ENCODE data around the gene FIS1. TPM values are rescaled to one million over a fixed set of nuclear protein-coding genes. Genes with fewer than 3 reads are reported as not detected.

FIS1 gene
- total and polyA plus RNA-seq, 2 donors (not counting 1 experiment from before 2014, with no cell fraction given), result 95.5 to 245 TPM

DNA sequence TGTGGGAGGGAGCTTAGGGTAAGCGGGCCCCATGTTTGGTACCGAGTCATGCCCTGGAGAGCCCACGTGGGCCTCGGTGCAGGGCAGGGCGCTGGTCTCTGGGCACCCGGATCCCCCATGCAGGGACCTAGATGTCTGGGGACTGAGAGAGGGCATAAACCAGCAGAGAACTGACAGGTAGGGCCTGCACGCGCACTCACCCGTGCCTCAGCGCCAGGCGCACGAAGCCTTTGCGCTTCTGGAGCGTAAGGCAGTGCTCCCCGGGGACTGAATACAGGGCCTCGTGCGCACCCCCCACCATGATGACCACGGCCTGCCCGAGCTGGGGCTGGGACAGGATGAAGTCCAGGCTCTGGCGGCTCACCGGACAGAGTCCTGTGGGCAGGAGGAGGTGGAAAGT is 46.9 kb downstream of the FIS1 start:
- Mint-ChIP-seq H3K9me3 (ENCODE audit: insufficient read depth) (no peaks in the 10 kb centered on the region), H3K4me3 (no peak overlapping the region), H3K27ac (no peak overlapping the region), H3K27me3 (peaks cover 18% of the 10 kb centered on the region), H3K4me1 (peaks cover 11% of the 10 kb centered on the region)
- no peaks in the 10 kb centered on the region for H3K36me3 ChIP-seq (replicated peaks in 1 of 2; ENCODE audit: control extremely low read depth in 1 of 2, control insufficient read depth in 1 of 2, extremely low read depth in 1 of 2, insufficient read depth in 2 of 2, low read length in 1 of 2)
- no peaks in the 10 kb centered on the region for H4K20me1 ChIP-seq (ENCODE audit: control insufficient read depth, insufficient read depth, low read length, poor library complexity, severe bottlenecking)
- ChIA-PET CTCF (interaction anchor here (1.0 kb wide), 1 partner anchor 57 kb away, joined by 3 read pairs; no protein-coding TSS in a partner anchor), POLR2A (no interaction called here)
- TF ChIP-seq, protein P1, sequence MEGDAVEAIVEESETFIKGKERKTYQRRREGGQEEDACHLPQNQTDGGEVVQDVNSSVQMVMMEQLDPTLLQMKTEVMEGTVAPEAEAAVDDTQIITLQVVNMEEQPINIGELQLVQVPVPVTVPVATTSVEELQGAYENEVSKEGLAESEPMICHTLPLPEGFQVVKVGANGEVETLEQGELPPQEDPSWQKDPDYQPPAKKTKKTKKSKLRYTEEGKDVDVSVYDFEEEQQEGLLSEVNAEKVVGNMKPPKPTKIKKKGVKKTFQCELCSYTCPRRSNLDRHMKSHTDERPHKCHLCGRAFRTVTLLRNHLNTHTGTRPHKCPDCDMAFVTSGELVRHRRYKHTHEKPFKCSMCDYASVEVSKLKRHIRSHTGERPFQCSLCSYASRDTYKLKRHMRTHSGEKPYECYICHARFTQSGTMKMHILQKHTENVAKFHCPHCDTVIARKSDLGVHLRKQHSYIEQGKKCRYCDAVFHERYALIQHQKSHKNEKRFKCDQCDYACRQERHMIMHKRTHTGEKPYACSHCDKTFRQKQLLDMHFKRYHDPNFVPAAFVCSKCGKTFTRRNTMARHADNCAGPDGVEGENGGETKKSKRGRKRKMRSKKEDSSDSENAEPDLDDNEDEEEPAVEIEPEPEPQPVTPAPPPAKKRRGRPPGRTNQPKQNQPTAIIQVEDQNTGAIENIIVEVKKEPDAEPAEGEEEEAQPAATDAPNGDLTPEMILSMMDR (IDR thresholded peaks at IDR 0.05), result no peak
- no peak for TF ChIP-seq EZH2 (IDR thresholded peaks at IDR 0.05; ENCODE audit: borderline replicate concordance, insufficient read depth, low read depth, low read length, poor library complexity, severe bottlenecking)
- no peak for DNase-seq
- H2AFZ ChIP-seq (ENCODE audit: insufficient read depth, low read depth, low read length, poor library complexity, severe bottlenecking), result no peak overlapping the region
- peaks cover 12 to 19% of the 10 kb centered on the region in 2 donors for H3K4me1 ChIP-seq (ENCODE audit: control insufficient read depth in 2 of 2, insufficient read depth in 2 of 2, low read length in 2 of 2)
- no peaks in the 10 kb centered on the region for H3K79me2 ChIP-seq (ENCODE audit: control insufficient read depth, insufficient read depth, low read length)
- H3K9ac ChIP-seq (ENCODE audit: low read length), result no peak overlapping the region
- peaks cover 0 to 42% (median 18%) of the 10 kb centered on the region in 4 experiments for H3K27me3 ChIP-seq (replicated peaks in 1 of 4; ENCODE audit: control extremely low read depth in 1 of 4, control insufficient read depth in 3 of 4, insufficient read depth in 4 of 4, low read length in 3 of 4)
- H3K27ac ChIP-seq (ENCODE audit: low read length in 2 of 2), result no peak overlapping the region
- 81% methylated on average over 19 of the region's 21 CpGs for WGBS (ENCODE audit: insufficient coverage)
- H3K4me2 ChIP-seq (replicated peaks; ENCODE audit: low read depth, low read length, poor library complexity, severe bottlenecking), result no peak overlapping the region
- no peak for ATAC-seq (ENCODE audit: low read depth)
- peaks cover 0 to 24% (median 0%) of the 10 kb centered on the region in 3 donors for H3K9me3 ChIP-seq (ENCODE audit: control extremely low read depth in 1 of 3, control insufficient read depth in 2 of 3, insufficient read depth in 1 of 3, low read length in 2 of 3)
- intact Hi-C loops (cut with micrococcal nuclease), result no loop called here
- no peak overlapping the region for H3K4me3 ChIP-seq (ENCODE audit: control extremely low read depth in 1 of 5, extremely low read depth in 1 of 5, insufficient read depth in 1 of 5, low read depth in 2 of 5, low read length in 4 of 5)

DNA sequence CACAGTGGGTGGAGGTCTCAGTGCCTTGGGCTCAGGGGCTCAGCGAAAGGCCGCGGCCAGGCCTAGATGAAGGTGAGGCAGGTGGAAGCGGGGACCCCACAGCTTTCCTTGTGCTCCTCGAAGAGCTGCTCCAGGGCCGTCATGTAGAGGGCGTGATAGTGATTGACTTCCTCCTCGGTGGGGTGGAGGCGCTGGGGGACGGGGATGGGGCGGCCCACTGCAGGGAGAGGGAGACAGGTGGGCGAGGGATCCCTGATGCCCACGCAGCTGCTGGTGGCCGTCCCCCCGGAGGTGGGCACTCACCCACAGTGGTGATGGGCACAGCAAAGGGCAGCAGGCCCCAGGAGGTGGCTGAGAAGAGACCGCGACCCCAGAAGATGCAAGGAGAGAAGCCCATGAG is 49.0 kb downstream of the FIS1 start:
- Histone ChIP-seq H2AFZ (ENCODE audit: insufficient read depth, low read depth, low read length, poor library complexity, severe bottlenecking) (no peak overlapping the region), H3K9ac (ENCODE audit: low read length) (no peak overlapping the region), H4K20me1 (ENCODE audit: control insufficient read depth, insufficient read depth, low read length, poor library complexity, severe bottlenecking) (no peaks in the 10 kb centered on the region), H3K4me2 (replicated peaks; ENCODE audit: low read depth, low read length, poor library complexity, severe bottlenecking) (no peak overlapping the region), H3K4me3 (ENCODE audit: control extremely low read depth in 1 of 5, extremely low read depth in 1 of 5, insufficient read depth in 1 of 5, low read depth in 2 of 5, low read length in 4 of 5) (no peak overlapping the region), H3K9me3 (ENCODE audit: control extremely low read depth in 1 of 3, control insufficient read depth in 2 of 3, insufficient read depth in 1 of 3, low read length in 2 of 3) (peaks cover 0 to 13% (median 0%) of the 10 kb centered on the region in 3 donors), H3K79me2 (ENCODE audit: control insufficient read depth, insufficient read depth, low read length) (no peaks in the 10 kb centered on the region), H3K27me3 (replicated peaks in 1 of 4; ENCODE audit: control extremely low read depth in 1 of 4, control insufficient read depth in 3 of 4, insufficient read depth in 4 of 4, low read length in 3 of 4) (peaks cover 0 to 23% (median 8%) of the 10 kb centered on the region in 4 experiments), H3K27ac (ENCODE audit: low read length in 2 of 2) (no peak overlapping the region), H3K4me1 (ENCODE audit: control insufficient read depth in 2 of 2, insufficient read depth in 2 of 2, low read length in 2 of 2) (peaks cover 2 to 3% of the 10 kb centered on the region in 2 donors), H3K36me3 (replicated peaks in 1 of 2; ENCODE audit: control extremely low read depth in 1 of 2, control insufficient read depth in 1 of 2, extremely low read depth in 1 of 2, insufficient read depth in 2 of 2, low read length in 1 of 2) (no peaks in the 10 kb centered on the region)
- DNase-seq (no peak), ATAC-seq (ENCODE audit: low read depth) (no peak)
- Mint-ChIP-seq H3K4me1 (peaks cover 2% of the 10 kb centered on the region), H3K27ac (no peak overlapping the region), H3K4me3 (no peak overlapping the region), H3K27me3 (peaks cover 10% of the 10 kb centered on the region), H3K9me3 (ENCODE audit: insufficient read depth) (no peaks in the 10 kb centered on the region)
- WGBS (ENCODE audit: insufficient coverage), result 88% methylated on average over 17 of the region's 17 CpGs
- ChIA-PET POLR2A (no interaction called here), CTCF (interaction anchor here (1.0 to 6.6 kb wide), 2 partner anchors 53 to 61 kb away, joined by 3 to 129 read pairs; no protein-coding TSS in a partner anchor)
- intact Hi-C loops (cut with micrococcal nuclease), result no loop called here
- TF ChIP-seq EZH2 (IDR thresholded peaks at IDR 0.05; ENCODE audit: borderline replicate concordance, insufficient read depth, low read depth, low read length, poor library complexity, severe bottlenecking), result no peak
- TF ChIP-seq, protein P1 (IDR thresholded peaks at IDR 0.05), result no peak

Small RNA genes lying within 50 kb of the gene (small RNA-seq; reads per million reads assigned to genes)
- not detected for gene RNU6-1104P (ENCODE audit: insufficient read length, low read depth, low replicate concordance)

Other genes starting within 250 kb of the FIS1 start
- not detected in 2 replicates for gene MUC17, start 225.0 kb downstream of the FIS1 start, total RNA-seq
- not detected in 2 replicates for gene MUC17, start 225.0 kb downstream of the FIS1 start, polyA plus RNA-seq
- gene TRIM56, start 159.6 kb downstream of the FIS1 start, total RNA-seq, result 76.1 and 85.7 TPM in 2 replicates
- gene TRIM56, start 159.6 kb downstream of the FIS1 start, polyA plus RNA-seq, result 8.4 and 11.0 TPM in 2 replicates
- 0.07 TPM in 1 of 2 replicates, not detected in the other for gene SERPINE1, start 118.0 kb downstream of the FIS1 start, total RNA-seq
- gene SERPINE1, start 118.0 kb downstream of the FIS1 start, polyA plus RNA-seq, result 0.09 TPM in 2 replicates
- gene AP1S1, start 90.6 kb downstream of the FIS1 start, total RNA-seq, result 10.3 and 11.4 TPM in 2 replicates
- 15.5 and 16.3 TPM in 2 replicates for gene AP1S1, start 90.6 kb downstream of the FIS1 start, polyA plus RNA-seq
- gene VGF, start 79.5 kb downstream of the FIS1 start, total RNA-seq, result 0.12 and 0.17 TPM in 2 replicates
- 0.10 TPM in 2 replicates for gene VGF, start 79.5 kb downstream of the FIS1 start, polyA plus RNA-seq
- gene NAT16, start 64.8 kb downstream of the FIS1 start, total RNA-seq, result not detected in 2 replicates
- not detected in 2 replicates for gene NAT16, start 64.8 kb downstream of the FIS1 start, polyA plus RNA-seq
- not detected in 2 replicates for gene MOGAT3, start 44.0 kb downstream of the FIS1 start, total RNA-seq
- not detected in 2 replicates for gene MOGAT3, start 44.0 kb downstream of the FIS1 start, polyA plus RNA-seq
- gene PLOD3, start 27.5 kb downstream of the FIS1 start, total RNA-seq, result 47.5 and 47.9 TPM in 2 replicates
- 35.5 and 40.1 TPM in 2 replicates for gene PLOD3, start 27.5 kb downstream of the FIS1 start, polyA plus RNA-seq
- 37.3 and 38.4 TPM in 2 replicates for gene ZNHIT1, start 26.9 kb downstream of the FIS1 start, total RNA-seq
- gene ZNHIT1, start 26.9 kb downstream of the FIS1 start, polyA plus RNA-seq, result 20.1 and 28.5 TPM in 2 replicates
- gene CLDN15, start 7.3 kb downstream of the FIS1 start, total RNA-seq, result 27.2 and 31.1 TPM in 2 replicates
- gene CLDN15, start 7.3 kb downstream of the FIS1 start, polyA plus RNA-seq, result 36.4 and 42.1 TPM in 2 replicates
- 7.3 and 10.3 TPM in 2 replicates for gene IFT22, start 76.7 kb upstream of the FIS1 start, total RNA-seq
- 3.8 and 5.2 TPM in 2 replicates for gene IFT22, start 76.7 kb upstream of the FIS1 start, polyA plus RNA-seq
- not detected in 2 replicates for gene COL26A1, start 117.8 kb upstream of the FIS1 start, total RNA-seq
- not detected in 2 replicates for gene COL26A1, start 117.8 kb upstream of the FIS1 start, polyA plus RNA-seq